GM23338 (cell line): Measurements from ENCODE around the gene C6orf89. TPM values are rescaled to one million over a fixed set of nuclear protein-coding genes. Genes with fewer than 3 reads are reported as not detected.
"Not testable (repeated sequence)": the region's sequence is repeated elsewhere in the genome, so short reads cannot be mapped to it uniquely, and the experiment has no call there.

Source experiments
- ATAC-seq: fragments of 200-7000 bp; cut with Tn5 transposase; 3 replicates; pipeline ENCODE4 v1.9.1; 2020
- DNase-seq: peaks from one replicate; pipeline ENCODE4 v3.0.0-alpha.2; 2015; ENCODE audit warnings: low spot score
- H2AFZ ChIP-seq: fragments of 200-600 bp; sonication (generic); 2 replicates; pipeline ENCODE4 v1.8.0; 2016; ENCODE audit warnings: antibody characterized with exemption, mild to moderate bottlenecking, moderate library complexity
- H3F3A ChIP-seq: fragments of 200-600 bp; sonication (generic); replicated peaks from 2 replicates; pipeline ENCODE4 v1.8.0; 2017; ENCODE audit warnings: antibody characterized with exemption, mixed run types, low read depth
- H3K27ac ChIP-seq: fragments of 200-600 bp; sonication (generic); 2 replicates; pipeline ENCODE4 v1.6.1; 2016; ENCODE audit warnings: low read depth
- H3K27me3 ChIP-seq: fragments of 200-600 bp; sonication (generic); 2 replicates; pipeline ENCODE4 v1.8.0; 2016; ENCODE audit warnings: mild to moderate bottlenecking, mixed run types, moderate library complexity; ENCODE audit not compliant: insufficient read depth
- H3K36me3 ChIP-seq: fragments of 200-600 bp; sonication (generic); 2 replicates; pipeline ENCODE4 v1.8.0; 2016; ENCODE audit warnings: mild to moderate bottlenecking; ENCODE audit not compliant: insufficient read depth
- H3K4me1 ChIP-seq: fragments of 200-600 bp; sonication (generic); 2 replicates; pipeline ENCODE4 v1.8.0; 2016; ENCODE audit warnings: mild to moderate bottlenecking, moderate library complexity; ENCODE audit not compliant: insufficient read depth
- H3K4me2 ChIP-seq: fragments of 200-600 bp; sonication (generic); 2 replicates; pipeline ENCODE4 v1.7.1; 2017; ENCODE audit warnings: mixed run types
- H3K4me3 ChIP-seq: fragments of 200-600 bp; sonication (generic); 2 replicates; pipeline ENCODE4 v1.6.1; 2016; ENCODE audit warnings: mixed run types
- H3K79me2 ChIP-seq: fragments of 200-600 bp; sonication (generic); replicated peaks from 2 replicates; pipeline ENCODE4 v1.8.0; 2017; ENCODE audit warnings: mild to moderate bottlenecking; ENCODE audit not compliant: insufficient read depth
- H3K9me2 ChIP-seq: fragments of 200-600 bp; sonication (generic); 2 replicates; pipeline ENCODE4 v1.8.0; 2017; ENCODE audit not compliant: insufficient read depth
- H4K20me1 ChIP-seq: fragments of 200-600 bp; sonication (generic); replicated peaks from 2 replicates; pipeline ENCODE4 v1.8.0; 2017; ENCODE audit warnings: mild to moderate bottlenecking; ENCODE audit not compliant: insufficient read depth
- H3K27ac Mint-ChIP-seq: 2 replicates; pipeline ENCODE4 v1.8.0; 2020; ENCODE audit warnings: inconsistent platforms, mild to moderate bottlenecking, moderate library complexity, mixed read lengths
- H3K27me3 Mint-ChIP-seq: 3 replicates; pipeline ENCODE4 v1.8.0; 2022; ENCODE audit warnings: low read depth, mild to moderate bottlenecking, moderate library complexity, mixed read lengths, inconsistent platforms; ENCODE audit not compliant: insufficient read depth, poor library complexity
- H3K36me3 Mint-ChIP-seq: 3 replicates; pipeline ENCODE4 v1.8.0; 2021; ENCODE audit warnings: low read depth, mild to moderate bottlenecking, inconsistent platforms, moderate library complexity, mixed read lengths
- H3K4me1 Mint-ChIP-seq: 3 replicates; pipeline ENCODE4 v1.8.0; 2020; ENCODE audit warnings: mild to moderate bottlenecking, inconsistent platforms, mixed read lengths
- H3K4me3 Mint-ChIP-seq: 3 replicates; pipeline ENCODE4 v1.8.0; 2021; ENCODE audit warnings: moderate library complexity, mild to moderate bottlenecking, inconsistent platforms, mixed read lengths
- H3K9me3 Mint-ChIP-seq: 3 replicates; pipeline ENCODE4 v1.8.0; 2020; ENCODE audit warnings: moderate library complexity, mild to moderate bottlenecking, inconsistent platforms, mixed read lengths
- CTCF ChIP-seq, 2 experiments: fragments of 200-600 bp in 1 of 2; sonication (generic) in 1 of 2; conservative IDR thresholded peaks; 2 replicates each; pipeline versions ENCODE4 v1.5.1 to v1.6.1; 2016 to 2017; ENCODE audit warnings: antibody characterized with exemption in 2 of 2, low read depth in 2 of 2, mild to moderate bottlenecking in 2 of 2, moderate library complexity in 1 of 2
- EZH2 ChIP-seq: fragments of 200-600 bp; sonication (generic); IDR thresholded peaks from one replicate; pipeline ENCODE4 v1.8.0; 2017; ENCODE audit warnings: antibody characterized with exemption, mild to moderate bottlenecking, low read depth; ENCODE audit not compliant: unreplicated experiment
- JUNB ChIP-seq: IDR thresholded peaks from one replicate; pipeline ENCODE4 v1.6.1; 2016; ENCODE audit warnings: antibody characterized with exemption; ENCODE audit not compliant: unreplicated experiment
- REST ChIP-seq: IDR thresholded peaks from one replicate; pipeline ENCODE4 v1.6.1; 2018; ENCODE audit warnings: antibody characterized with exemption; ENCODE audit not compliant: unreplicated experiment
- ZNF114 ChIP-seq: fragments of 250-450 bp; sonication (Bioruptor Pico); IDR thresholded peaks from 2 replicates; pipeline ENCODE4 v1.5.0; 2020; ENCODE audit warnings: mild to moderate bottlenecking, moderate library complexity
- ZNF331 ChIP-seq: fragments of 250-450 bp; sonication (Bioruptor Pico); IDR thresholded peaks from 2 replicates; pipeline ENCODE4 v1.5.0; 2020; ENCODE audit warnings: low read depth, mild to moderate bottlenecking, moderate library complexity
- polyA plus RNA-seq: library from polyadenylated mRNA; unstranded; fragments of >200 nt; fragmentation: Nextera tagmentation; extraction: Ambion mirVana; gene quantifications from 2 replicates; pipeline ENCODE4 v1.2.1, GENCODE V29; 2016
- total RNA-seq: library from RNA; depleted of rRNA; stranded (reverse); fragments of >200 nt; shearing (Covaris generic); gene quantifications from 2 replicates; pipeline ENCODE4 v1.2.3, GENCODE V29; 2014

C6orf89 gene
- total and polyA plus RNA-seq, 2 experiments from 2014 or later = 3.7 to 7.9 TPM

GRCh38 chr6:36937896-36938295, 52.1 kb downstream of the C6orf89 start:
- no peak for DNase-seq
- Histone ChIP-seq H3K27me3 (no peaks in the 10 kb centered on the region), H2AFZ (no peak overlapping the region), H3F3A (no peaks in the 10 kb centered on the region), H3K9me2 (no peaks in the 10 kb centered on the region), H3K36me3 (no peaks in the 10 kb centered on the region), H4K20me1 (no peaks in the 10 kb centered on the region), H3K4me1 (no peaks in the 10 kb centered on the region), H3K4me2 (no peak overlapping the region), H3K79me2 (no peaks in the 10 kb centered on the region), H3K27ac (no peak overlapping the region), H3K4me3 (no peak overlapping the region)
- Mint-ChIP-seq H3K4me1 (no peaks in the 10 kb centered on the region), H3K9me3 (peaks cover 10% of the 10 kb centered on the region), H3K4me3 (no peak overlapping the region), H3K27ac (no peak overlapping the region), H3K27me3 (peaks cover 11% of the 10 kb centered on the region), H3K36me3 (peaks cover 4% of the 10 kb centered on the region; the same call in 2 of the 3 replicates)
- TF ChIP-seq ZNF331 = no peak
- no peak for ATAC-seq

- no peak overlapping the region for H3K27ac ChIP-seq
- H3K4me2 ChIP-seq = no peak overlapping the region
- H4K20me1 ChIP-seq = no peaks in the 10 kb centered on the region
- DNase-seq = no peak
- no peaks in the 10 kb centered on the region for H3K79me2 ChIP-seq
- ATAC-seq = no peak
- TF ChIP-seq ZNF114 (CRISPR knock-in tag) (no peak), JUNB (no peak)
- no peaks in the 10 kb centered on the region for H3F3A ChIP-seq
- Mint-ChIP-seq H3K27me3 (peaks cover 11% of the 10 kb centered on the region), H3K36me3 (peaks cover 4% of the 10 kb centered on the region; the same call in 2 of the 3 replicates), H3K4me3 (no peak overlapping the region), H3K9me3 (peaks cover 10% of the 10 kb centered on the region), H3K4me1 (no peaks in the 10 kb centered on the region; the same call in 2 of the 3 replicates), H3K27ac (no peak overlapping the region)
- no peaks in the 10 kb centered on the region for H3K27me3 ChIP-seq
- H3K4me3 ChIP-seq = no peak overlapping the region
- H3K9me2 ChIP-seq = no peaks in the 10 kb centered on the region
- no peaks in the 10 kb centered on the region for H3K36me3 ChIP-seq
- H2AFZ ChIP-seq = no peak overlapping the region
- H3K4me1 ChIP-seq = 0 out of 2 replicates have a peak, but pooled peaks cover 3% of the 10 kb centered on the region
Observed at GRCh38 chr6:36938536-36938935, 52.8 kb downstream of the C6orf89 start.

- H3K27ac Mint-ChIP-seq = not testable (repeated sequence)
Observed at GRCh38 chr6:36939005-36939404, 53.3 kb downstream of the C6orf89 start.

GRCh38 chr6:36940027-36940426, 54.3 kb downstream of the C6orf89 start:
- Histone ChIP-seq H3K4me2 (no peak overlapping the region), H3K27ac (no peak overlapping the region), H2AFZ (no peak overlapping the region), H3K4me1 (0 out of 2 replicates have a peak, but pooled peaks cover 3% of the 10 kb centered on the region), H3K27me3 (no peaks in the 10 kb centered on the region), H3K4me3 (no peak overlapping the region), H3K9me2 (no peaks in the 10 kb centered on the region), H4K20me1 (no peaks in the 10 kb centered on the region), H3K36me3 (no peaks in the 10 kb centered on the region), H3K79me2 (no peaks in the 10 kb centered on the region), H3F3A (no peaks in the 10 kb centered on the region)
- Mint-ChIP-seq H3K27me3 (peaks cover 11% of the 10 kb centered on the region), H3K4me1 (no peaks in the 10 kb centered on the region; the same call in 2 of the 3 replicates), H3K4me3 (no peak overlapping the region), H3K9me3 (peaks cover 10% of the 10 kb centered on the region), H3K27ac (no peak overlapping the region), H3K36me3 (peaks cover 4% of the 10 kb centered on the region; the same call in 2 of the 3 replicates)
- DNase-seq (no peak), ATAC-seq (no peak)
- TF ChIP-seq EZH2 (no peak), CTCF (conservative IDR thresholded peaks at IDR 0.05; ENCODE audit: low read depth in 2 of 2) (no peak), ZNF114 (CRISPR knock-in tag) (no peak), REST (no peak)

More at GRCh38 chr6:36939005-36939404, 53.3 kb downstream of the C6orf89 start:
- H3K27ac ChIP-seq, H3K4me3 Mint-ChIP-seq, H3K79me2 ChIP-seq, H3K9me2 ChIP-seq, H3K4me1 ChIP-seq, H3K4me1 Mint-ChIP-seq, H3F3A ChIP-seq, H3K4me3 ChIP-seq, H4K20me1 ChIP-seq, H2AFZ ChIP-seq, ATAC-seq, H3K36me3 Mint-ChIP-seq, H3K27me3 ChIP-seq, H3K4me2 ChIP-seq, H3K36me3 ChIP-seq, DNase-seq, H3K9me3 Mint-ChIP-seq: not testable (repeated sequence)
- H3K27me3 Mint-ChIP-seq = peaks cover 11% of the 10 kb centered on the region
